GM13977 (cell line): Measurements from ENCODE around the gene AFF1.
"Not testable (repeated sequence)": the region's sequence is repeated elsewhere in the genome, so short reads cannot be mapped to it uniquely, and the experiment has no call there.

Experiments used
- DNase-seq: peaks from one replicate; pipeline ENCODE4 v3.0.0; 2012; ENCODE audit warnings: low spot score
- in situ Hi-C: fragments of 300-500 bp; cut with MboI; formaldehyde crosslinking; loops from one replicate; pipeline ENCODE4 v1.12.0; 2022; ENCODE audit warnings: low sequenced_read_pairs, low pct_unique_long_range_greater_than_20kb, mixed read lengths, inconsistent platforms; ENCODE audit not compliant: unreplicated experiment
- TF ChIP-seq, protein P1 (sequence below): IDR thresholded peaks from 2 replicates; pipeline ENCODE4 v1.5.1; 2012; ENCODE audit warnings: mild to moderate bottlenecking, control low read depth; ENCODE audit not compliant: insufficient read depth; ENCODE audit errors: extremely low read depth, missing control alignments

AFF1 gene

DNA sequence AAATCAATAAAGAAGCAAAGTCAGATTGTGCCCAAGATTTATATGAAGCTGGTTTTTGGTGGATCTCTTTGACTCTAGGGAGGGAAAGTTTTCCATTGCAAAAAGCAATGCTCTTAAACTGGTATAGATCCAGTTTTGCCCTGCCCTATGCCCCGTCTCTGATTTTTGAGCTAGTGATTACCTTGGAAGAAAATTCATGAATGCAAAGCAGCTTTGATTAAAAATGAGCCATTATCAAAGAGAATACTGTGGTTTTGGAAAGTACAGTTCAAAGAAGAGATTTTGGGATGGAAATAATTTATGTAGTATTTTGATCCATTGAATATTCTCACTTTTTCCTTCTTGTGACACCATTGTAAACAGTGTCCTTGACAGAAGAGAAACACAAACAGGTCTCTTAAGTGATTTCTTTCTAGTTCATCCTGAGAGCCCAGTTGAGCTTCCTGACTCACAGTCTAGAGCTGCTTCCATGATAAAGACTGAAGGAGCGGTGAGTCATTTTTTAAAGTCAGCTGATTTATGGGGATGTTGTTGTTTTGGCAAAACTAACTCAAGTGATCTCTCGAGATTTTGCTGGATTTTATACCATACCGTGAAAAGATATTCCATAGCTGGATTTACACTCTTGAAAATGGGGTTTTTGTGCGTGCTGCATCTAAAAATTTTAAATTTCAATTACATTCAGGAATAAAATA is 76.7 kb downstream of the AFF1 start:
- TF ChIP-seq, protein P1, sequence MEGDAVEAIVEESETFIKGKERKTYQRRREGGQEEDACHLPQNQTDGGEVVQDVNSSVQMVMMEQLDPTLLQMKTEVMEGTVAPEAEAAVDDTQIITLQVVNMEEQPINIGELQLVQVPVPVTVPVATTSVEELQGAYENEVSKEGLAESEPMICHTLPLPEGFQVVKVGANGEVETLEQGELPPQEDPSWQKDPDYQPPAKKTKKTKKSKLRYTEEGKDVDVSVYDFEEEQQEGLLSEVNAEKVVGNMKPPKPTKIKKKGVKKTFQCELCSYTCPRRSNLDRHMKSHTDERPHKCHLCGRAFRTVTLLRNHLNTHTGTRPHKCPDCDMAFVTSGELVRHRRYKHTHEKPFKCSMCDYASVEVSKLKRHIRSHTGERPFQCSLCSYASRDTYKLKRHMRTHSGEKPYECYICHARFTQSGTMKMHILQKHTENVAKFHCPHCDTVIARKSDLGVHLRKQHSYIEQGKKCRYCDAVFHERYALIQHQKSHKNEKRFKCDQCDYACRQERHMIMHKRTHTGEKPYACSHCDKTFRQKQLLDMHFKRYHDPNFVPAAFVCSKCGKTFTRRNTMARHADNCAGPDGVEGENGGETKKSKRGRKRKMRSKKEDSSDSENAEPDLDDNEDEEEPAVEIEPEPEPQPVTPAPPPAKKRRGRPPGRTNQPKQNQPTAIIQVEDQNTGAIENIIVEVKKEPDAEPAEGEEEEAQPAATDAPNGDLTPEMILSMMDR: no peak

DNA sequence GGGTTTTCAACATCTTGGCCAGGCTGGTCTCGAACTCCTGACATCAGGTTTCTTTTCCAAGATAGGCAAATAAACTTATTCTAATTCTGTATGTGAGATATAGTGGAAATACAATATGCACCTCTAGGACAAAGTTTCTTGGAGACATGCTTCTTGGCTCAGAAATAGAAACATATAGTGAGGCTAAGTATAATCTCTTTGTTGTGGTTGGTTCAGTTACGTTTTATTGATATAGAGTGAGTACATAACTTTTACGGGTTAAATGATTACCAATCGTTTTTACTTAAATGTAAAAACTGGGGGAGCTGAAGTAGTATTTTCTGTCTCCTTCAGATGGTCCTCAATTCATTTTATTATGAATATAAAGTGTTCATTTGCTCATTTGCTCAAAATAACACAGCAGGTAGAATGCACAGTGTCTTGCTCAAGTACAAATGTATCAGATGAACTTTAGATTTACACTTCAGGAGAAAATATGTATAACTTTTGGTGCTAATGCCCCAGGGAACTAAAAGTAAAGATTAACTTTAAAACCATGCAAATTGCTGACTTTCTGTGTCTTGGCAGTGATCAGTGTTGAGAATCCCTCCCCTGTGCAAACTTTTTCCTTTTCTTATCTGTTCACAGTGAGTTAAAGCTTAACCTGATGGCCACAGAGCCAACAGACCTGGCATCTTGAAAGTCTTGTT is 77.6 kb downstream of the AFF1 start:
- TF ChIP-seq, protein P1: no peak
- in situ Hi-C loops: no loop called here

More for the DNA sequence above, 76.7 kb downstream of the AFF1 start:
- in situ Hi-C loops: no loop called here
- no peak for DNase-seq

DNA sequence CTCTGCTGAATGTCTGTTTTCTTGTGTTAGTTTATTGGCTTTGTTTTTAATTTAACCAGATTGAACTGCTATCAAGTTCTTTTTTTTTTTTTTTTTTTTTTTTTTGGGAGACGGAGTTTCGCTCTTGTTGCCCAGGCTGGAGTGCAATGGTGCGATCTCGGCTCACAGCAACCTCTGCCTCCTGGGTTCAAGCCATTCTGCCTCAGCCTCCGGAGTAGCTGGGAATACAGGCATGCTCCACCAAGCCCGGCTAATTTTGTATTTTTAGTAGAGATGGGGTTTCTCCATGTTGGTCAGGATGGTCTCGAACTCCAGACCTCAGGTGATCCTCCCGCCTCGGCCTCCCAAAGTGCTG is 78.1 kb downstream of the AFF1 start:
- DNase-seq, in situ Hi-C loops: not testable (repeated sequence)

More for the DNA sequence above, 77.6 kb downstream of the AFF1 start:
- no peak for DNase-seq

DNA sequence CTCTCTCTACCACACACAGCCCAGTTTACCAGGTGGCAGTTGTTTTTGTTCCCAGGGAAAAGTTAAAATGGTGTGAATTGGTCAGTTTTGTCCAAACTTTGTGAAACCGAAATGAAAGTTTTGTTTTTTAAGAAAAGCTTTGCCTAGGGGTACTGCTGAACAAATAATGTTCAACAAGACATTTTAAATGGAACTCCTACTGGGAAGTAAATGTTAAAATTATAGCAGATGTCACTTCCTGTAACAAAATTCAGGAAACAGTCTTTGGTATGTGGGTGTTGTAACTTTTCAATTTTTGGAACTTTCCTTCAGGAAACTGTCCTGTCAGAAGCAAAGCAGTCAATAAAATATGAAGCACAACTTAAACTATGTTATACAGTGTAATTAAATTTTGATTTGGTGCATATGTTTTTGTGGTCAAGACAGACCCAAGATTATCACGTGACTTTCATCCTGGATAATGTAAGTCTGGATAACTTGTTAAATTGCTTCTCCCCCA is 79.5 kb downstream of the AFF1 start:
- DNase-seq: no peak
- TF ChIP-seq, protein P1: no peak
- in situ Hi-C loops: no loop called here

DNA sequence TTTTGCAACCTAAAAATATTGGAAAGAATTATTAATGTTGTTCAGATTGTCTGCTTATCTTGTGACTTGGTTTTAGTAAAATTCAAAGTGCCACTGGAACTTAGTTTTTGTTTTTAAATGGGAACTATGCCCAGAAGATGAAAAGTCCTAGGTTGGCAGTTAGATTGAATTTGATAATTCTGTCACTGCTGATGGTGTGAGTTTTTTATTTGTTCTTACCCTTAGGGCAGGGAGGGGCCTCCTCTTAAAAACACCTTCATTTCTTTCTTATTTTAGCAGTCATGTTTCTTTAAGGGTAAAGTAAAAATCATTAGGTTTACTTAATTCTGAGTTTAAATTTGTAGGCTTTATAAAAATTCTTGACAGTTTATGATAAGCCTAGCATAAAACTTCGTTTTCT is 80.6 kb downstream of the AFF1 start:
- in situ Hi-C loops: no loop called here
- no peak for DNase-seq
- TF ChIP-seq, protein P1: no peak

DNA sequence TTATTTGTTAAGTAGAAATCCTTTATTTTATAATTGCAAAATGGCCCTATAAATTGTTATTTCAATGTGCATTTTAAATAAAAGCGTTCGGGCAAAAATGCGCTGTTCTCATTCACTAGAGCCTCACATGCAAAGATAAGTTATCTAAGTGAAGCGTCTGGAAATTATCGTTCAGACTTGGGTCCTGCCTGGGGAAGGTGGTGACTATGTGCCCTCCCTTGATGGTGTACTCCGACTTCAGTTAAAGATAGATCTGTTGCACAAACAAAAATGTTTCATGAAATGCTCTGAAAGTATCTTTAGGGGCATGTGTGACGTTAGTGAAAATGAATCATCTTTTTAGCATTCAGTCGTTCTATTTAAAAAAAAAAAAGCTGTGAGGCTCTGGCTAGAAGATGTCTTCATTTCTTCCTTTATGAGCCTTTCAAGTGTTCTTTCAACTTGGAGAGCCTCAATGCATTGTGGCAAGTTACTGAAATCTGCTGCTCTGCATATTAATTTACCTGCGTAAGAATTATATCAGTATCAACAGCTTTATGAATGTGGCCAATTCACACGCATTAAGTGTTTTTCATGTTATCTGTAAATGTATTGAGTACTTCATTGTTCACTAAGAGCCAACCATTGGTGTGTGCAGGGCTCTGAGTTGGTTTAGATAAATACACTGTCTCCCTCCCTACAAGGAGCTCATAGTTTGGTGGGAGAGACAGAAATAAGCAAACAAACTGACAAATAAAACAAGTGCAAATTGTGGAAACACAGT is 83.0 kb downstream of the AFF1 start:
- in situ Hi-C loops: no loop called here
- TF ChIP-seq, protein P1: no peak
- no peak for DNase-seq

DNA sequence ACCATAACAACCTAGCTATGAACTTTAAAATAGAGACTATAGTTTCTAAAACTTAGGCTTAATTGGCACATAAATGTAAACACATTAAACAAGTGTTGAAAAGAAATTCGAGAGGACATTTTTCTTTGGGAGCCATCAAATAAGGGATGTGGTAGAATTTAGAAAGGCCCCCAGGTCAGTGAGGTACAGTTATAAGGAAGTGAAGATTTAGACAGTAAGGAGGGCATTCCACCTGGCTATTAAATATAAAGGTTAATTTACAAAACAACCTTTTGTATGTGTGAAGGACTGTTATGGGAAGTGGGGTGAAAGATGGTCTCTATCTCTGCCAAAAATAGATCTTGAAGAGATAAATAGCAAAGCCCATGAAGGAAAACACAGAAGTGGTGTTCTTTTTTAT is 83.9 kb downstream of the AFF1 start:
- in situ Hi-C loops: no loop called here
- TF ChIP-seq, protein P1: no peak
- no peak for DNase-seq
